GM18526 (cell line): ENCODE data around the gene STRA8.

ENCODE experiments used
- POLR2A ChIP-seq: IDR thresholded peaks from 3 replicates; pipeline ENCODE4 v1.6.1; 2011; ENCODE audit not compliant: insufficient read length; ENCODE audit errors: extremely low read depth

STRA8 gene

DNA sequence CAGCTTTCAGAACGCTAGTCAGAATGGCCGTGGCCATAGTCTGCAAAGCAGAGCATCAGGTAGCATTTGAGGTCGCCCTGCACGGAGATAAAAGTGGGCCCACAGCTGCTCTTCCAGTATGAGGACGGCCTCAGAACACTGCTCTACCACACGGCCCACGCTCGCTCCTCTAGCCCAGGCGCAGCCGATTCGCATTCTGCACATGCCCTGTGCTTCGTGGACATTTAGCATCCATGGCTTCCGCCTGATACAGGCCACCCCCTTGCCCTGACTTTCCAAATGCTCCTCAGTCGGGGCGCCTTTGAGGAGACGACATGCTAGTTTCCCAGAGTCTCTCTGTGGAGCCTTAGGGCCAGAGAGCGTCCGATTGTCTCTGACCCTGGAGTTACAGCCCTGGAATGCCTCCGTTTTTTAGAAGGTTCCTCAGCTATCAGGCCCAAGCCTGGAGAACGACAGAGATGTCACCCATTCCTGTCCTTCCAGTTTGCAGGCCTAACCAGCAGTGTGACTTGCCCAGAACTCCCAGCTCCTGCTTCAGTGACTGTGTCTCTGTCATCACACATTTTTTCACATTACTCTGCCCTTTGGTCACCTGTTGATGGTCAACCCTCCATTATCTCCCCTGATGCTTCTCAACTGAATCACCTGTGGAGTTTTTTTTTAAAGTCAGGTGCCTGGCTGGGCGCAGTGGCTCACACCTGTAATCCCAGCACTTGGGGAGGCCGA is 14.3 kb downstream of the STRA8 start:
- no peak for TF ChIP-seq POLR2A

DNA sequence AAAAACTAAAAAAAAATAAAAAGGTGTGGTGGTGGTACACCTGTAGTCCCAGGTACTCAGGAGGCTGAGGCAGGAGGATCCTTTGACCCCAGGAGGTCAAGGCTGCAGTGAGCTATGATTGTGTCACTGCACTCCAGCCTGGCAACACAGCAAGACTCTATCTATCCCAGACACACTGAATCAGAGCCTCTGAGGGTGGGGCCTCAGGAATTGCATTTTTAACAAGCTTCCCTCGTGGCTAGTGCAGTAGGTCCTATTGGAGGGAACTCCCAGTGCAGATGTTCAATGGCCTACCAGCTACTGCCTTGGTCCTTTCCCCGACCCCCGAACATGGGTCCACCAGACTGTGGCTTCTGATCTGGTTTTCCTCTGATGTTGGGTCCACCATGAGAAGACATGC is 14.9 kb downstream of the STRA8 start:
- TF ChIP-seq POLR2A = no peak

DNA sequence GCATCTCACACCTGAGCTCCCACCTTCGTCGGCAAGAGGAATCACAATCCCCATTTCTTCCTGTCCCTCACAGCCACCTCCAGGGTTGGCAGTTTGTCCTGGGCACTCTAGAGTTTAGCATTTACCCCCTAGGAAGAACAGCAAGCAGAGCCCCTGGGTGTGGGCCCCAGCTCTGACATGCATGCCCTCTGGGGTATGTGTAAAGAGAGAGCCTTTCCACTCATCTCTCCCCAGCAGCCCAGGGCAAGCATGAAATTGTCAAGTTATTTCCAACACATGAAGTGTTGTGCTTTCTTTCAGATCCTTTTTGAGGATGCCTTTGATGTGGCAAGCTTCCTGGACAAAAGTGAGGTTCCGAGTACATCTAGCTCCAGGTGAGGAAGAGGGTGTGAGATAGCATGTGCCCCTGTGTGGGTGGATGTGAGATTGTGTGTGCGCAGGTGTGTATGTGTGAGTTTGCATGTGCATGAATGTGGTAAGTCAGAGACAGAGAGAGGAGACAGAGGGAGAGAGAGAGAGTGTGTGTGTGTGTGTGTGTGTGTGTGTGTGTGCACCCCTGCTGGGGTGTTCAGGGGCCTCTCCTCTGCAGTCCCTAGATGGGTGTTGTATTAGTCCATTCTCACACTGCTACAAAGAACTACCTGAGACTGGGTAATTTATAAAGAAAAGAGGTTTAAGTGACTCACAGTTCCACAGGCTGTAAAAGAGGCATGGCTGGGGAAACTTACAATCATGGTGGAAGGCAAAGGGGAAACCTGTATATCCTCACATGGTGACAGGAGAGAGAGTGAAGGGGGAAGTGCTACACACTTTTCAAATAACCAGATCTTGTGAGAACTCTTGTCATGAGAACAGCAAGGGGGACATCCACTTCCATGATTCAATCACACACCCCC is 18.1 kb downstream of the STRA8 start:
- TF ChIP-seq POLR2A = no peak

DNA sequence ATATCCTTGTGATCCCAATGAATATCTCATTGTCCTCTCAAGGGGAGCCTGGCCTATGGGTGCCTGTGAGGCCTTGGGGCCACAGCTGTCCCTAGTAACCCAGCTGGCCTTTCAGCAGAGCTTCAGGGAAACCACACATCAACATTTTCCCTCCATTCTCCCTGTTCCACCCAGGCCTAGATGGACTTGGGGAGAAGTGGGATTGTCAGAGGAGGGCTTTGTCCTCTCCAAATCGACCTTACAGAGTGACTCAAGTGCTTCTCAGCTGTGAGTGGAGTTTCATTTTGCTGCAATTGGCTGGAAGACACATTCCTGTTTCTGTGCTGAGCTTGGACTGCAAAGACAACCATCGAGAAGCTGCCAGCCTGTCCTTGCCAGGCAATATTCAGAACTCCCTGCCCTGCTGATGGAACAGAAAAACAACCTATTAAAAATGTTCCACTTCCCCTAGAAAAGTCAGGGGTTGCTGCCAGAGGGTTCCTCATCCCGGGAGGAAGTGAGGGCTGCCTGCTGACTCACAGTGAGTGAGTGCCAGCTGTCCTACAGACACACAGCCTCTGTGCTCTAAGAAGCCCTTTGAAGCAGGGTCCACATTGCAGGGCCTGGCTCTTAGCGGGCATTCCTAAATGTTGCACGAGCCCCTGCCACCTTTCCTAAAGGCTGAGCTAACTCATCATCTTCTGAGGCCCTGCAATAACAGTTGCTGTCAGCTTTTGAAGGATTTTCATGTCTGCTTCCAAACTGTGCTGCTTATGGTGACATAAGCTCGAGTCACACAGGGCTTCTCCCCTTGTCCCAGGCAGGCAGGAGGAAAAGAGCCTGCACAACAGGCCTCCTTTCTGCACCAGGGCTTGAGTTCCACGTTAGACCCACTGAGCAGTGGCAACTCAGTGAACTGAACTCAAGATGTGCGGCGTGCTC is 20.5 kb downstream of the STRA8 start:
- TF ChIP-seq POLR2A = no peak

DNA sequence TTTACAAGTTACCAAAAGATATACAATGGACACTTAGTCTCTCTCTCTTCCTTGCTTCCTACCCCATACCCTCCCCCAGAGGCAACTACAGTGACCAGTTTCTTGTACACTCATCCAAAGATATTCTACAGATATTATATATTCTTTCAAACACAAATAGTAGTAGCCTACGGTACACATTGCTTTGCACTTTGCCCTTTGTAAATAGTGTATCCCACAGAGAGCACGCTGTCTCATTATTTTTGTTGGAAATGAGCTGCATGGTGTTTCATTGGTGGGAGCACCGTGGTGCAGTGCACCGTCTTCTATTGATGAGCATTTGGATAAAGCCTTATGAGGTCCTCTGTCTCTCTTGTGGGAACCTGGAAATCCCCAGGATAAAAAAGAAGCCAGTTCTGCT is 24.2 kb downstream of the STRA8 start:
- TF ChIP-seq POLR2A = no peak

DNA sequence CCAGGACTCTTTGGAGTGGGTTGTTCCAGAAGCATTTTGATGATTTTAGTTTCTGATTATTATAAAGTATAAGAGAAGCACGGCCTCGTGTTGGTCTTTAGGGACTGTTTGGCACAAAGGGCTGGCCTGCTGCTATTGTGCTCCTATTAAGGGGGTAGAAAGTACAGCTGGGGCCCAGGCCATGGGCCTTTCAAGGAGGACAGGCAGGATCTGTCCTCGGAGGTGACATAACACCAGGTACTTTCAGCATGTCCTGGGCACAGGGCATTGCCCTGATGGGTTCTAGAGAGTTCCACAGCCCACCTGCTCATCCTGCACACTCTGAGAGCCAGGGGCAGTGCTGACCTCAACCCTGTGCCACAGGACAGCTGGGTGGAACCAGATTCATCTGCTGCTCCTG is 24.9 kb downstream of the STRA8 start:
- TF ChIP-seq POLR2A = no peak

DNA sequence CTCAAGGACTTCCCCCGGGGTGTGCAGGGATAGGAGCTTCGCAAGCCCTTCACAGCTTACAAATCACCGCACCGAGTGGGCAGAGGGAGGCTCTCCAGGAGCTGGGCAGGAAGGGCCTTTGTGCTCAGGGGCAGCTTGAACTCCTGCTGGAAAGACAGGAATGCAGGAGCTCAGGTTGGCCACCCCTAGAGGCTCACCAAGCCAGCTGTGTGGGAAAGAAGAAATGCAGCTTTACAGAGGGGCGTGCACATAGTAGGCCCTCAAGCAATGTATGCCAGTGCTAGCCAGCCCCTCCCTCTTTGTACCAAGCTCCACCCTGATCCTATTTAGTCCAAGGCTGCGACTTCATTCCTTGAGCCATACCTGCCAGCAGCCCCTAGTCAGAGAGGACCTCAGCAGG is 26.1 kb downstream of the STRA8 start:
- no peak for TF ChIP-seq POLR2A

DNA sequence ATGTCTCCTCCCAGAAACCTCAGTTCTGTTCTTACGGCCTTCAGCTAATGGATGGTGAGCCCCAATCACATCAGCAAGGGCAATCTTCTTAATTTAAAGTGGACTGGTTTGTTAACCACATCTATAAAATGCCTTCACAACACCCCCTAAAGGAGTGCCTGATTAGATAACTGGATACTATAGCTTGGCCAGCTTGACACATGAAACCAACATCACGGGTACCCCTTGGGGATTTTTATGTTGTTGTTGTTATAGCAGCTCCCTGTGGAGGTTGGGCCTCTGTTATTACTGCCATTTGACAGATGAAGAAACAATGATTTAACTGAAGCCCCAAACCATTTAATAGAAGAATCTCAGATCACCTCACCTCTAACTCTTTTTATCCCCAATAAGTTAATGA is 26.8 kb downstream of the STRA8 start:
- no peak for TF ChIP-seq POLR2A

DNA sequence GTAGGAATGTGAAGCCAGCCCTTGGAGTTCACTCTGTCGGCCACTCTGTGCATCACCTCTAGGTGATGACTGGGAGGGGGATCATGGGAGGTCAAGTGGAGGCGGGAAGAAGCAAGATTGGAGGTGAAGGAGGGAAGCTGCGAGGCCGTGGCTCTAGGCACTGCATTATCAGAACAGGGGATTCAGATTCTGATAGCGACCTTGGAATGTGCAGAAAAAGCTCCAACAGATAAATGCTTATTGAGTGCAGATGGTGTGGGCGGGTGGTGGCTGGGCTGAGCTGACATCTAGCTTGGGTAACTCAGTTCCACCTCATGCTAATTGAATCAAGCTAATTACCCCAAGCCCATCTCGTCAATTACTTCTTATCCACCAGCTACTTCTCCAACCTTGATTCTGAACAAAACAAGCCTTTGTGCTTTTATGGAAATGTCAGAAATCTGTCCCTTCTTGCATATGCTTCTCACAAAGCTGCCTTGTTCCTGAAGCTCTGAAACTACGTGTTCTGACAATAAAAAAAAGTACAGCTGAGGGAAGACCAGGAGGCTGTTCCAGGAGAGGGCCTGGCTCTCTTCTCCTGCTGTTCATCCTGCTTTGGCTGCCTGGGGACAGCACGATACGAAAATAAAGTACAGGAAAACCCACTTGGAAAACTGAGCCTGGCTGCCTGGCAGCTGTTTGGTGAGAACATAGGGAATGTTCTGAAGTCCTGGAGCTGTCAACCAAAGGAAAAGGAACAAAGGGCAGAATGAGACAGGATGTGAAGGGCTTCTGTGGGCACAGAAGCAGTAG is 27.5 kb downstream of the STRA8 start:
- TF ChIP-seq POLR2A = no peak

DNA sequence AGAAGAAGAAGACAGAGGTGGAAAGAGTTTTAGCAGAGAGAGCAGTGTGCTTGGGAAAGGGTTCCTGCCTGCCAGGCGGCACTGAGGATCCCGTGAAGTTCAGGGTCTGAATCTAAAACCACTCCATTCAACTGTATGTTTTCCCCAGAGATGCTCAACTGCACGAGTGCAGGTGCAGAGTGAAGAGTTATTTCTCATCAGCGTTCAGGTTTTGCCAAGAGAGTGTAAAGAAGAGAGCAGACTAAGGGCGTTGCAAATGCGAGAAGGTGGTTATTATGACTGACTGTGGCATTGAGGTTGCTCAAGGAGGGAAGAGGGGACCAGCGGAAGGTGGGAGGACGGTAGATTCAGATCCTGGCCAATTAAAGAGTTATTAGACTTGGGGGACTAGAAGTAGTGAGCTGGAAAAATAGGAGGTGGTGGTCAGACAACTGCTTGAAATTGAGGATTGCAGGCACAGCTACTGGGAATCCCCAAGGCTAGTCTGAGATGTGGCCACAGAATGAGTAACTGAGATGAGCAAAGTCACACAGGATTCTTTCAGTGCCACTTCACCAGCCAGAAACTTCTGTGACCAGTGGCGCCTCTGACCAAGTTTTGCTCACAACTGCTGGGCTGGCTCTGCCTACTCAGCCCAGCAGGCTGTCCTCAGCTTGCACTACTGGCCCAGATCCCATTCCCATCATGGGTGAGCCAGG is 29.1 kb downstream of the STRA8 start:
- TF ChIP-seq POLR2A = no peak

DNA sequence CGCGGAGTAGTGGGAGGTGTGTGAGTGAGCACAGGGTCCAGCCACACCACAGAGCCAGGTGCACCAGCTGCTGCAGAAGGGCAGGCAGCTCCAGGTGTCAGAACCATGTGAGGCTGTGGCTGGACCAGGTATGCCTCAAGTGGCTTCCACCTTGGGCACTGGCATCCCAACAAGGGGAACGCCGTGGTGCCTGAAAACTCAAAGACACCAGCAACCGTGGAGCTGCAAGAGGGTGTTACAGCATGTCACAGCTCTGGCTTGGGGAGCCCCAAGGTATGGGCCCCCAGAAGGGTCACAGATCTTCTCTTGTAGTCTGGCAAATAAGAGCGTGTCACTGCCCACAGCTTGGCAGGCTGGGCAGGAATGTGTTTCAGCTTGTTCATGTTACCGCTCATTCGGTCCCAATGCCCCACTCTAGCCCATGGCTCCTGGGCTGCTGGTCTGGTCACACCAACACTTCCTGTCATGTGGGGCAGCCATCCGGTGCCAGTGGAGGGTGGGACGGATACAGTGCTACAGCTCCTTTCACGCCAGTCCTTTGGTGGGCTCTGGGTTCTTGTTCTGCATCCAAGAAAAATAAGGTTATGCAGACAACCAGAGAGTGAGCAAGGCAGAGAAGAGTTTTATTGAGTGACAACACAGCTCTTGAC is 29.8 kb downstream of the STRA8 start:
- no peak for TF ChIP-seq POLR2A

DNA sequence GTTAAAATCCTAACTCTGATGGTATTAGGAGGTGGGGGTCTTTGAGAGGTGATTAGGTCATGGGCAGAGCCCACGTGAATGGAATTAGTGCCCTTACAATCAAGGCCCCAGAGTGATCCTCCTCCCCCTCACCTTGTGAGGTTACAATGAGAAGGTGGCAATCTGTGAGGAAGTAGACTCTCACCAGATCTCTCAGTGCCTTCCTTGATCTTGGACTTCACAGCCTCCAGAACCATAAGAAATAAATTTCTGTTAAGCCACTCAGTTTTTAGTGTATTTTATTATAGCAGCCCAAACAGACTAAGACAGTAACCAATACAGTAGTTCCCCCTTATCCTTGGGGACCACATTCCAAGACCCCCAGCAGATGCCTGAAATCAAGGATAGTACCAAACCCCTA is 32.0 kb downstream of the STRA8 start:
- no peak for TF ChIP-seq POLR2A

DNA sequence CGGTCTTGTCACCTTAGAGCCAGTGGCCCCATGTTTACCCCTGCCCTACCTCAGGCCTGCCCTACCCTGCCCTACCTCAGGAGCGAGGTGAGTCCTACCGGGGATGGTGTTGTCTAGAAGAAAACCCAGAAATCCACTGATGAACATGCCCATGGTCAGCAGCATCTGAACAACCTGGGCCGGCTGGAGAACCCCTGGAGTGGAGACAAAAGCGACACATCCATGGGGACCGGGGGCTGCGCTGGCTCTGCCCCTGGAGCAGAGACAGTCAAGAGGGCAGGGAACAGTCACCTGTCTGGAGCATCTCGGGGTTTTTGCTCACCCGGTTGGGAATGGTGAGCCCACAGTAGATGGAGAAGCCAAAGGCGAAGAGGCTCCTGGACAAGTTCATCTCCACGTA is 36.3 kb downstream of the STRA8 start:
- no peak for TF ChIP-seq POLR2A
